ENCODE data around the gene NAA50.

Gene NAA50

GRCh38 chr3:113685124-113685523, 60.9 kb downstream of the NAA50 start:
- no peak for DNase-seq

DNA sequence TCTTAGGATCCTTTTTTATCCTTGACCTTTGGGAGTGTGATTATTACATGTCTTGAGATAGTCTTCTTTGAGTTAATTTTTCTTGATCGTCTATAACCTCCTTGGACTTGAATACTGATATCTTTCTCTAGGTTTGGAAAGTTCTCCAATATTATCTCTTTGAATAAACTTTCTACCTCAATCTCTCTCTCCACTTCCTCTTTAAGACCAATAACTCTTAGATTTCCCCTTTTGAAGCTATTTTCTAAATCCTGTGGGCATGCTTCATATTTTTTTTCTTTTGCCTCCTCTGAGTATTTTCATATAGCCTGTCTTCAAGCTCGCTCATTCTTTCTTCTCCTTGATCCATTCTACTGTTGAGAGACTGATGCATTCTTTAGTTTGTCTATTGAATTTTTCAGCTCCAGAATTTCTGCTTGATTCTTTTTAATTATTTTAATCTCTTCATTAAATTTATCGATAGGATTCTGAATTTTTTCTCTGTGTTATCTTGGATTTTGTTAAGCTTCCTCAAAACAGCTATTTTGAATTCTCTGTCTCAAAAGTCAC, 61.7 kb downstream of the NAA50 start:
- no peak for DNase-seq

DNA sequence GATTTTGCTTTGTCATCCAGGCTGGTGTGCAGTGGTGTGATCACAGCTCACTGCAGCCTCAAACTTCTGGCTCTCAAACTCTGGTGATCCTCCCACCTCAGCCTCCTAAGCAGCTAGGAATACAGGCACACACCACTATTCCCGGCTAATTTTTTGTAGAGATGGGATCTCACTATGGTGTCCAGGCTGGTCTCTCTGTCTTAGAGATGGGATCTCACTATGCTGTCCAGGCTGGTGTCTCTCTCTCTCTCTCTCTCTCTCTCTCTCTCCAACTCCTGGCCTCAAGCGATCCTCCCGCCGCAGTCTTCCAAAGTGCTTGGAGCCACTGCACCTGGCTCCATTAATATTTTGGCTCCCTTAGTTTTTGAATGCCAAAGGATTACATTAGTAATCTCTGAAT, 67.3 kb downstream of the NAA50 start:
- DNase-seq: no peak

DNA sequence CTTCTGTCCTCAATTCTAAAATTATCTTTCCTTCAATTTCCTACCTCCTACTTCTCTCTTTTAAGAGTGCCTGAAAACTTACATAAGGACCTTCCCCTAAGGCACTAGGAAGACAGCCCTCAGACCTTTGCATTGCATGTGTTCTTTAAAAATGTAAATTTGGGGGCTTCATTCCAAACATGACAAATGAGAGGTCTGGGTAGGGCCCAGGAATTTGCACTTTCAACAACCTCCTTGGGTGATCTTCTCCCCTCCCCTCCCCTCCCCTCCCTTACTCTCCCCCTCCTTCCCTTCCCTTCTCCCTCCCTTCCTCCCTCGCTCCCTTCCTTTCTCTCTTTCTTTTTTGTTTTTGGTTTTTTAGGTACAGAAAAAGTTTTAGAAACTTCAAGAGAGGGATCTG, 68.3 kb downstream of the NAA50 start:
- DNase-seq: no peak

- DNase-seq: no peak
These were observed 69.8 kb downstream of the NAA50 start for GRCh38 chr3:113676261-113676660.

- DNase-seq: no peak
These were observed 72.5 kb downstream of the NAA50 start for GRCh38 chr3:113673593-113673992.

DNA sequence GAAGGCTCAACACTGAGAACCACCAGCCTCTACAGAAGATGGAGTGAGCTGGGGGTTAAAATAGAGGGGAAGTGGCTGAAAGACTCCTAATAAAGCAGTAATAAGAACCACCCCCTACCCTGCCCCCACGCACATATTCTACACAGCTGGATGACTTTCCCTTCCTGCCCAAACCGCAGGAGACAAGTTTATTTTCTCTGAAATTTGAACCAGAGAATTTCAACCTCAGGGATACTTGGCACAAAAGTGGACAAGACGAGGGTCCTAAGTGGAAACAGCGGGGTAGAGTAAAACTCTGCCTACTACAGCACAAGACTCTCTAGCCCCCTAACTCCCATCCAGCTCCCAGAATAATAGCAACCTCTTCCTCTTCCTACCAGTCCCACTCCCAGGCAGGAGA, 78.0 kb downstream of the NAA50 start:
- DNase-seq: no peak
